Stimulated activated CD8-positive, alpha-beta memory T cell treated with anti-CD3 and anti-CD28 coated beads, Interleukin-12 subunit alpha, Interleukin-12 subunit beta, amount 100 ng/mL, for 24 hours (primary cell): Measurements from ENCODE around the gene RSPH10B2.
"Not testable (repeated sequence)": the region's sequence is repeated elsewhere in the genome, so short reads cannot be mapped to it uniquely, and the experiment has no call there.

Experiments
- DNase-seq: peaks from one replicate; pipeline ENCODE4 v3.0.0-alpha.2; 2020; ENCODE audit errors: extremely low read depth

RSPH10B2 gene

DNA sequence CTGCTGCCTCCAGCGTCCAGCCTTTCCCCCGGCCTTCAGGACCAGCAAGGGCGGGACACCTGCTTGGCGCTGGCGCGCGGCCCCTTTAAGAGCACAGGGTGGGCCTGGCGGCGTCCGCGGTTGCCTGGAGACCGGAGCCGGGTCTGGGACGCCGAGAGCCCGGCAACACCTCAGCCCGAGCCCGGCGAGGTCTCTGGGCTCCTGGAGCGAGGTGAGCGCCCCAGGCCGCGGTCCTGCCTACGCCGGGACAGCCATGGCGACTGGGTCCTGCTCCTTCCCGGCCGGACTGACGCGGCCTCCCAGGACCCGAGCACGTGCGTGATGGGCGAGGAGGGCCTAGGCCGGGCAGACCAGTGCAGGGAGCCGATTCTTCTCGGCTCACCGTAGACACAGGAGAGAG, at the start of gene RSPH10B2:
TSS of gene RSPH10B2 (plus strand) at position 140 of the 400 bp plus-strand sequence. CDS start 3,575 bp downstream, outside the sequence.
- not testable (repeated sequence) for DNase-seq

DNA sequence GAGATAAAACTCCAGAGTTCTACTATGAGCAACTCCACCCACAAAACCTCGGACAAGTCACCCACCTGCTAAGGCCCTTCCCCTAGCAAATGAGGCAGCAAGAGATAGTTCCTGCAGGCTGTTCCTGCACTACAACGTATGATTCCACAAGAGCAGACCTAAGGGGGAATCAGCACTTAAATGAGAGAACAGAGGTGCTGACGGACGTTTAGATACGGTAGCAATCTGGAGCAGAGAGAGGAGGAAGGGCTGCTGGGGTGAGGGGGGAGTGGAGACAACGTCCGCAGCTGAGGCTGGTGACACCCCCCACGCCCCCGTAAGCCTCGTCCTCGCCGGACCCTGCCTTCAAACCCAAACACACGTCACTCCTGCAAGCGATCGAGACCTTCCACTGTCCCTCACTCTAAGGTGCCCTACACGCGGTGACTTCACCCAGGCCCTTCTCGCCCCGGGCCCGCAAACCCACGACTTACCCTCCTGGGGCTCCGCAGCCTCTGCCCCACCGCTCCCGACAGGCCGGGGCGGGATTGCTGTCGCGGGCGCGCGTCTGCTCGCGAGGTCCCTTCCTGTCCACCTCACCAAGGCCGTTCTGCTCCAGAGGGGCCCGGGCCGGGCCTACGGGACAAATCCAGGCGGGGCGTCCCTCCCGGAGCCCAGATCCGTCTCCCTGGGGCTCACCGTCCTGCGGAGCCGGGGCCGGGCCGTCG, 47.8 kb upstream of the RSPH10B2 start:
- no peak for DNase-seq

DNA sequence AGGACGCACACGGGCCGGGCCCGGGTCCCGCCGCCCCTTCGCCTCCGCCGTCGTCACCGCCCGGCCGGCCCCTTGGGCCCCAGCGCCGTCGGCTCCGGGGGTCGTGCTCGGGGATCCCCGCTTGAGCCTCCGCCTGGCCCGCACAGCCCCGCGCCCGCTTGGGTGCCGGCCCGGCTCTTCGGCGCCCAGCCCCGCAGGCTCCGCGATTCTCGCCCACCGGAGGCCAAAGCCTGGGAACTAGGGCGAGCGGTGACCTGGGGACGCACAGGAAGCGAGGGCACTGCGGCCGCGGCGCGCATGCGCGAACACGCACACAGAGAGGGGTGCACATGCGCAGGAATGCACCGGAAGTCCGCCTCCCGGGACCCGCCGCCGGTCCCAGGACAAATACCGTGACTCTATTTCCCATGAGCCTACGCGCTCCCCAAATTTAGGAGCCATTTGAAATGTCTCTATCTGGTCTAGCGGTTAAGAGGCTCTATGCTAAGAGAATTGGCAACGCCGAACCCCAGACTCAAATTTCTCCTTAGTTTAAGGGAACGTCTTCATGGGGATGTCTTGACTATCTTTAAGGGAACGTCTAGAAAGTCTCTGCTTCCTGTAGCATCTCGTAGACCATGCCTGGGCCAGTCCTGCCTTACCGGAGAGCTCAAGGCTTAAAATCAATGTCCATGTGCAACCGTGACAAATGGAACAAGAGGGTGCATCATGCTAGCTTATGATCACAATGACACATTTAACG, 47.1 kb upstream of the RSPH10B2 start, which contains the start of gene ZNF12:
TSS of gene ZNF12 (minus strand) at position 282 of the 742 bp plus-strand sequence. CDS start 1,774 bp downstream, outside the sequence.
- peak; percentile 92 for DNase-seq

DNA sequence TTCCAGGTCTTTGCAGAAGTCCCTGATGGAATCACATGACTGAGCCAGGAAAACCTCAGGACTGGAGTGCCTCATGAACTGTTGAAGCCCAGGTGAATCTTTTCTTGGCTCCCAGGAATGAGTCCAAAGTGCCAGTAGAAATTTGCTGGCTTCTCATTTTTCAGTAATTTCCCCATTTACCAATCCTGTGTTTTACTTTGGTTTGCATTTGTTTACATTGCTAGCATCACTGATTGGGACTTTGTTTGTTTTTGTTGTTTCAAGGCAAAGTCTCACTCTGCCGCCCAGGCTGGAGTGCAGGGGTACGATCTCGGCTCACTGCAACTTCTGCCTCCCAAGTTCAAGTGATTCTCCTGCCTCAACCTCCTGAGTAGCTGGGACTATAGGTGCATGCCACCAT, 45.6 kb upstream of the RSPH10B2 start:
- no peak for DNase-seq

DNA sequence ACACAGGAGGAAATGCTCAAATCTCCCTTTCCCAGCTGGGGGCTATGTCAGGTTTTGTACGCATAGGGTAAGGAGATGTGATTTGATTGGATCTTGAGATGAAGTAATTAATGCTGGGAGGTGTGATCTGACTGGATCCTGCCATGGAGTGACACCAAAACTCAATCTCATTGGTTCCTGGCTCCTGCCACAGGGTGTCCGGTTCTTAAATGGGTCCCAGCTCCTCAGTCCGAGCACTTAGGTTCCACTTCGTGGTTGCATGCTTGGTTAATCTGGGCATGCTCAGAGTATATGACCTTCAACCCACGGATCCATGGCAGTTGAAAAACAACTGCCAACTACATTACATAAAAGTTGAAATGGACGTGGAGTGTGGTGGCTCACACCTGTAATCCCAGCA, 44.1 kb upstream of the RSPH10B2 start:
- DNase-seq: no peak

DNA sequence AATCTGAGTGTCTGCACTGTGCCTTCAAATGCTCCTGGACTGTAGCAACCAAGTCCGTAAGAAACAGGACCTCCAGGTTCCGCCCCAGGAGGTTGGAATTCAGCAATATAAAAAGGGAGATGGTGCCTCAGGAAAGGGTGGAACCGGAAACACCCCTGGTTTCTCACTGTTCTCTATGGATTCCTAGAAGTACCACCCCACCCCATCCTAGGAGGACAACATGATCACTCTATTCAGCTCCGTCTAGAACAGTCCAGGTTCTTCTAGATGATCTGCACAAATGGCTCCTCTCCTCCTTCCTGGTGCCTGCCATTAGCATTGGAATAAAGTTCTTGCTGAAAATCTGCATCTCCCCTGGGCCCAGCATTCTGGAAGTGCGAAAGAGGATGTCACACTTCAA, 39.5 kb upstream of the RSPH10B2 start:
- DNase-seq: no peak

DNA sequence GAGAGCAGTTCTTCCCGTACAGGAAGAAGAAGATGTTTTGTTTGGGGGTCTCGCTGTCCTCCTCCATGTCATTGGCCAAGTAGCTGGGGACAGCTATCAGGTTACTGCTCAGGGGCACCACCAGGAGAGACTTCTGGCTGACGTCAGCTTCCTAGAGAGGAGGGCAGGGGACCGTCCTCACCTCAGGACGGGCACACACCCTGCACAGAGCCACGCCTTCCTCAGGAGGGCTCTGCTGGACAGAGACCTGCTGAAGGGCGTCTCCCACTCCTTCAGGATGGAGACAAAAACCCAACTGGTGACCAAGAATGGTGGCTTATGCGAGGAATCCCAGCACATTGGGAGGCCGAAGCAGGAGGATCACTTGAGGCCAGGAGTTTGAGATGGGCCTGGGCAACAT, 38.0 kb upstream of the RSPH10B2 start:
- DNase-seq: not testable (repeated sequence)

DNA sequence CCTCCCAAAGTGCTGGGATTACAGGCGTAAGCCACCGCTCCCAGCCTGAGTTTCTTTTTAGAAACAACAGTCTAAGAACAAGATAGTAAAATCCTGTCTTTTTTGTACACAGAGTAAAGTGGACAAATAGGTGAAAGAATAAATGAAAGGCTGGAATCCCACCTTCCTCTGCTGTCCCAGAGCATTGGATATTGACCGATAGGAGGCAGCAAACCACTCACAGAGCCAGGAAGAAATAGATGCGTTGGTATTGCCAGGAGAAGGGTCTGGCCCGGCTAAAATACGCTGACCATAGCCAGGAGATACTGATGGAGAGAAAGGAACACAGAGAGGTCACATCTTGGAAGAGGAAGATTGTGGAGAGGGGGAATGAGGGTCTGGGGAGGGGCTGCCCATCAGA, 35.8 kb upstream of the RSPH10B2 start:
- DNase-seq: no peak

DNA sequence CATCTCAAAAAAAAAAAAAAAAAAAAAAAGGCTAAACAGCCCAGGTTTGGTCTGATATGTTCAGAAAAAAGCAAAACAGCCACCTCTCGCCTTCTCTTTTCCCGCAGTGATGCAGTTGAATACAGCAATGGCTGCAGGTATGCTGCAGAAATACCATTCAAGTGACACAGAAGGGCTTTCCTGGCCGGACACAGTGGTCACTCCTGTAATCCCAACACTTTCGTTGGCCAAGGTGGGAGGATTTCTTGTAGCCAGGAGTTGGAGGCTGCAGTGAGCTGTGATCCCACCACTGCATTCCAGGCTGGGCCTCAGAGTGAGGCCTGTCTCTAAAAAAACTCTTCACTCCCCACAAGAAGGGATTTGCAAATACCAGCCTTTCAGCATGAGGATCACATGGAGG, 29.6 kb upstream of the RSPH10B2 start:
- DNase-seq: not testable (repeated sequence)

DNA sequence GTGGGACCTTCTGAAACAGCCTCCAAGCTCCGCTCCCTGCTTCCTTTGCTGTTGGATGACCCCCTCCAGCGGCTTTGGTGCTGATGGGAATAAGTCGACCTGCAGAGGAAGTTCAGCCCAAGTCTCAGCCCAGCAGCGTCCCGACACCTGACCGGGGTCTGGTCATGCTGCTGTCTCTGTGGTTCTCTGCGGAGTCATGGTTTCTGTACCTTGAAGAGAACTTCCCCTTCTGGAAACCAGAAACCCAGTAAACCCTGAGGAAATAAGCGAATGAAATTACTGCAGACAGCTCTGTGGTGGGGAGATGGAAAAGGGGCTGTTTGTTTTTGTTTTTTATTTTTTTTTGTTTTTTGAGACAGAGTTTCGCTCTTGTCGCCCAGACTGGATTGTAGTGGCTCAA, 28.9 kb upstream of the RSPH10B2 start:
- DNase-seq: no peak

DNA sequence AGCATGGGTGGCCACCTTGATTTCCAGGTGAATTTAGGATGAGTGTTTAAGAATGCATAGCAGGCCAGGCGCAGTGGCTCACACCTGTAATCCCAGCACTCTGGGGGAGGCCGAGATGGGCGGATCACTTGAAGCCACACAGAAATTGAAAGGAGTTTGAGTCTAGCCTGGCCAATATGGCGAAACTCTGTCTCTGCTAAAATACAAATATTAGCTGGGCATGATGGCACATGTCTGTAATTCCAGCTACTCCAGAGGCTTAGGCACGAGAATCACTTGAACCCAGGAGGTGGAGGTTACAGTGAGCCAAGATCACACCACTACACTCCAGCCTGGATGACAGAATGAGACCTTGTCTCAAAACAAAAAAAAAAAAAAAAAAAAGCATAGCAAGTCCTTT, 27.6 kb upstream of the RSPH10B2 start:
- DNase-seq: not testable (repeated sequence)

DNA sequence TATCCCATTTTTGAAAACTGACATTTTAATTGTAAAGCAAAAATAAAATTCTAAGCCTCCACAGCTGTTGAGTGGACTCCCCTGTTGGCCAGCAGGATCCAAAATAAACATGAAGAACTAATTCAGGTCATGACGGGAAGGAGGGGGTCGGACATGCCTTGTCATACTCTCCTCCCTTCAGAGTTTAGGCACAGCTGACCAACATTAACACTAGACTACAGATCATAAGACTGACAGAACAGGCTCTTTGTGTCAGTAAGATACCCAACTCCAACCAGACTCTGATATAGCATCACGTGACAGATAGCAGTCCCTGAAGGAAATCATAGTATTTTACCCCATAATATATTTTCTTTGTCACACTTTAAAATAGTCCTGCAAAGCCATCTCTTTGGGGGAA, 26.2 kb upstream of the RSPH10B2 start:
- DNase-seq: no peak

DNA sequence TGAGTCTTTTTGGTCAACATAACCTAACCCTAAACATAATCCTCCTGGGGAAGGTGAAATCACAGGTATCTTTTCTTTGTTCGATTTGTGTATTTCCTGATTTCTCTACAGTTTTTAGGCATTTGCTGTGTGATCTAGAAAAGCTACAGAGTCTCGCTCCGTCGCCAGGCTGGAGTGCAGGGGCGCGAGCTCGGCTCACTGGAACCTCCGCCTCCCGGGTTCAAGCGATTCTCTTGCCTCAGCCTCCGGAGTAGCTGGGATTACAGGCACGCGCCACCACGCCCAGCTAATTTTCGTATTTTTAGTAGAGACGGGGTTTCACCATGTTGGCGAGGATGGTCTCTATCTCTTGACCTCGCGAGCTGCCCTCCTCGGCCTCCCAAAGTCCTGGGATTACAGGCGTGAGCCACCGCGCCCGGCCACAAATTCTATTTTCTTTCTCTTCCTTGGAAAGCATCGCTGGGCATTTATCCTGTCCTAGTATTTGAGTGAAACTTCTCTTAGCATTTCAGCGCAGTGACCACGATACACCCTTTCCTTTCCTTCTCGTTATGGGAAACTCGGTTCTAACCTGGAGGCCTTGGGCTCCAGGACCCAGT, 24.9 kb upstream of the RSPH10B2 start:
- not testable (repeated sequence) for DNase-seq

DNA sequence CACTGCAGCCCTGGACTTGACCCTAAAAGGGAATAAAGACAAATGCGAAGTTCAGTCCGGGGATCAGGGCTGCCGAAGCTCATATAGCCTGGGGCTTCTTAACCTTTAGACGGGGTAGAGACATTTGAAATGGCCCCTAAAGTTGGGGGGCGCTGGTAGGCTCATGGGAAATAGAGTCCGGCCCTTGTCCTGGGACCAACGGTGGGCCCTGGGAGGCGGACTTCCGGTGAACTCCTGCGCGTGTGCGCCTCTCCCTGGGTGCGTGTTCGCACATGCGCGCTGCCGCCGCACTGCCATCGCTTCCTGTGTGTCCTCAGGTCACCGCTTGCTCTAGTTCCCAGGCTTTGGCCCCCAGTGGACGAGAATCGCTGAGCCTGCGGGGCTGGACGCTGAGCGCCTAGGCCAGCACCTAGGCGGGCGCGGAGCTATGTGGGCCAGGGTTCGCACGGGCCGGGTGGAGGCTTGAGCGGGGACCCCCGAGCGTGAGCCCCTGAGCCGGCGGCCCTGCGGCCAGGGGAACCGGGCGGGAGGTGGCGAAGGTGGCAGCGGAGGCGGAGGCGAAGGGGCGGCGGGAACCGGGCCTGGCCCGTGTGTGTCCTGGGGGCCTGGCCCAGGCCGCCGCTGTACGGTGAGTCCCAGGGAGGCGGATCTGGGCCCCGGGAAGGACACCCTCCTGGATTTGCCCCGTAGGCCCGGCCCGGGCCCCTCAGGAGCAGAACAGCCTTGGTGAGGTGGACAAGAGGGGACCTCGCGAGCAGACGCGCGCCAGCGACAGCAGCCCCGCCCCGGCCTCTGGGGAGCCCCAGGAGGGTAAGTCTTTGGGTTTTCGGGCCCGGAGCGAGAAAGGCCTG, 24.2 kb upstream of the RSPH10B2 start:
- DNase-seq: peak; percentile 65

DNA sequence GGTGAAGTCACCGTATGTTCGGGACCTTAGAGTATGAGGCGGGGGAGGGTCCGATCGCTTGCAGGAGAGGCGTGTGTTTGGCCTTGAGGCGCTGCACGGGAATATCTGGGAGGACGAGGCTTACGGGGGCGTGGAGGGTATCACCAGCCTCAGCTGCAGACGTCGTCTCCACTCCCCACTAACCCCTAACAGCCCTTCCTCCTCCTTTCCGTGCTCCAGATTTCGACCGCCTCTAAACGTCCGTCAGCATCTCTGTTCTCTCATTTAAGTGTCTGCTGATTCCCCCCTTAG, 23.6 kb upstream of the RSPH10B2 start:
- no peak for DNase-seq

DNA sequence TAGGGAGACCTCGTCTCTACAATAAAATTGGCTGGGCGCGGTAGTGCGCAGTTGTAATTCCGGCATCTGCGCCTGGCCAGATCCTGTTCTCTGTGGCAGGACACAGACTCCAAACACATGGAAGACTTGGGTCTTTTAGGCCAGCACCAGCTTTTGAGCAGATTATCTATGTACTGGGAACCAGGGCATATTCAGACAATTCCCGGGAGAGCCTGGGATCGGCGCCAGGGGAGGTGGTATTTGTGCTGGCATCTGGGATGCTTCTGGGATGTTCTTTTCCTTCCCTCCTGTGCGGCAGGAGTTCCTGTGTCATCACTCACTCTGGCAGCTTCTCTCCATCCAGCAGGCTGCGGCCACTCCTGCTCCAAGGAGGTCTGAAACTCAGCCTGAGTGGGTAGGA, 15.5 kb upstream of the RSPH10B2 start:
- not testable (repeated sequence) for DNase-seq

DNA sequence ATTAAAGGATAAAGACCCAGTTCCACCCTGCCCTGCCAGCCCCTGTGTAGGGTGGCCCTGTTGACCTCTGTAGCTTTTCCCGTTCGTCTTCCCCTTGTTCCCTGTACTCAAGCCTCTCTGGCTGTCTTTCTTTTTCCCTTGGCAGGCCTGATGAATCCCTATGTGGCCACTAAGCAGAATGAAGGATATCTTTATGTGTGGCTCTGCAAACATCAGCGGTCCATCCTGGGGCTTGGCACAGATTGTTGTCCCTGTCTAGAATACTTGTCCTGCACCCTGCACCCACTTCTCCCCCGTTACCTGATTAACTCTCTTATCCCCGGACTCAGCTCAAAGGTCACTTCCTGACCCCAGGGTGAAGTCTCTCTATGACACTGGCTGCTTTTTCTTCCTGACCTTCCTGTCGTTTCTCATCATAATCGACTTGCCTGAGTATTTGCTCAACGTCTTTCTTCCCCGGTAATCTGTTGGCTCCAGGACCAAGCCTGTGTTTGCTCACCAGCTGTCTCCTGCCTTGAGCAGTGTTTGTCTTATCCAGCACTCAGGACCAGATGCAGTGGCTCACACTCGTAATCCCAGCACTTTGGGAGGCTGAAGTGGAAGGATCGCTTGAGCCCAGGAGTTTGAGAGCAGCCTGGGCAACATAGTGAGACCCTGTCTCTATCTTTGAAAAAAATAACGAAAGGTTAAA, 9.3 kb upstream of the RSPH10B2 start:
- not testable (repeated sequence) for DNase-seq

DNA sequence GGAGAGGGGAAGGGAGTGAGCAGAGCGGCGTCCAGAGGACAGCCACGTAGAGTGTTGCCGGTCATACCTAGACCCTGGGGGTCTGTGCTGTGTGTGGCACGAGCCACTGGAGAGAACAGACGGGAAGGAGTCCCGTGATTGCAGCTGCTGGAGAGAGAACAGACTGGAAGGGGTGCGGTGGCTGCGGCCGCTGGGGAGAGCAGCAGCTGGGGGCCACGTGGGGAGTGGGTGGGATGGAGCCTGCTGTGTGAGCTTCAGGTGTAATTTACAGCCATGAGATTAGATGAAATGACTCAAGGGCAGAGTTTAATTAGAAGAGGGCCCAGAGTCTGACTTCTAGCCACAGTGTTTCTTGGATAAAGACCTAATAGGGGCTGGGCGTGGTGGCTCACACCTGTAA, 4.6 kb upstream of the RSPH10B2 start:
- DNase-seq: not testable (repeated sequence)

DNA sequence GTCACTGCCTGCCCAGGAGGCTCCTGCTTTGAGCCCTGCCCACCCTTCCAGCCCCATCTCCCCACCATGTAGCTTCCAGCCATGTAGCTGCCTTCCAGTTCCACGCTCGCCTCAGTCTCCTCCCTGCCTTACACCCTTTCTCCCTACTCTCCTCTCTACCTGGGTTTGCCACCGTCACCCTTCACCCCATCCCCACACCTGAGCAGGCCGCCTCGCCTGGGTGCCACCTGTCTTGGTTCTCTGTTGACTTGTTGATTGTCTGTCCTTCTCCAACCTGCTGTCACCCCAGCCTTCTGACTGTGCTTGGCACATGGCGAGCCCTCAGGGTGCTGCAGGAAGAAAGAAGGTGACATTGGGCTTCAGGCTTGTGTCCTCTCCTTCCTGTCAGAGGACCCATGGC, 3.7 kb upstream of the RSPH10B2 start:
- DNase-seq: not testable (repeated sequence)

DNA sequence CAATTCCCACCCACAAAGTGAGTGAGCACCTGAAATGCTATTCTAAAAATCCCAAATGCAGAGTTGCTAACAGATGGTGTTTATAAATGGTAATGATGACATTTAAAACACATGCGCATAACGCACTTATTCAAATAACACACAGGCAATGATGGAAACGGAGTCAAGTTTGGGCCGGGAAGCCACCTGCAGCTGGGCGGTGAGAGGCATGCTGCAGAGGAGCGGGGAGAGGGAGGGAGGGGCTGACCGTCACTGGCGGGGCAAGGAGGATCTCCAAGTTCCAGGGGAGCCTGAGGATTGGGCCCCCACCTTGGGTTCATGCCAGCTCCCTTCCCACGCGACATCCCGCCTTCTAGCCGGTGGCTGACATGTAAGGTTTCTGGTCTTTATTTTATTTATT, 7.3 kb downstream of the RSPH10B2 start:
- DNase-seq: not testable (repeated sequence)

DNA sequence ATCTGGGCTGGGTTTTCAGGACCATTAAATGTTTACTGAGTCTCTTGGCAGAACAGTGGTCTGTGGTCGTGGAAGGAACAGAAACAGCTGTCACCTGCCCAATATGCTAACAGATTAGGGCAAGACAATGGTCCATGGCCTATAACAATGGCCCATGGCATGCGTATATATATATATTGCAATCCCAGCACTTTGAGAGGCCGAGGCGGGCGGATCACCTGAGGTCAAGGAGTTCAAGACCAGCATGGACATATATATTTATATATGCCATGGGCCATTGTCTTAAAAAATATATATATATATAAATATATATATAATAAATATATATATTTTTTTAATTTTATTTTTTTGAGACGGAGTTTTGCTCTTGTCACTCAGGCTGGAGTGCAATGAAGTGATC, 27.7 kb downstream of the RSPH10B2 start:
- not testable (repeated sequence) for DNase-seq
